ENCODE results near the gene ZFR2. TPM values are rescaled to one million over a fixed set of nuclear protein-coding genes. Genes with fewer than 3 reads are reported as not detected.

Gene ZFR2
- total RNA-seq, 1 experiment from 2014 or later: not detected

GRCh38 chr19:3808420-3809143 lies 60.3 kb downstream of the ZFR2 start:
- Mint-ChIP-seq H3K9me3 (ENCODE audit: low read depth, unreplicated experiment) (no peaks in the 10 kb centered on the region), H3K4me3 (ENCODE audit: low read depth, unreplicated experiment) (no peak overlapping the region), H3K27me3 (ENCODE audit: unreplicated experiment) (peaks cover 5% of the 10 kb centered on the region), H3K27ac (ENCODE audit: unreplicated experiment) (no peak overlapping the region), H3K4me1 (ENCODE audit: low read depth, unreplicated experiment) (no peaks in the 10 kb centered on the region), H3K36me3 (ENCODE audit: insufficient read depth, unreplicated experiment) (no peaks in the 10 kb centered on the region)
- DNase-seq: no peak
- TF ChIP-seq CTCF (IDR thresholded peaks at IDR 0.05; ENCODE audit: unreplicated experiment): no peak
- no TSS peak for BruUV-seq (replicated peaks)
- CTCF ChIA-PET: no interaction called here
- intact Hi-C loops (cut with micrococcal nuclease; ENCODE audit: unreplicated experiment): no loop called here

GRCh38 chr19:3807574-3808354 lies 61.1 kb downstream of the ZFR2 start:
- peaks cover 13% of the 10 kb centered on the region for H3K27me3 Mint-ChIP-seq (ENCODE audit: unreplicated experiment)
- intact Hi-C loops (cut with micrococcal nuclease; ENCODE audit: unreplicated experiment): no loop called here
- no peak overlapping the region for H3K4me3 Mint-ChIP-seq (ENCODE audit: low read depth, unreplicated experiment)
- no peak for TF ChIP-seq CTCF (IDR thresholded peaks at IDR 0.05; ENCODE audit: unreplicated experiment)
- H3K27ac Mint-ChIP-seq (ENCODE audit: unreplicated experiment): no peak overlapping the region
- CTCF ChIA-PET: no interaction called here
- H3K36me3 Mint-ChIP-seq (ENCODE audit: insufficient read depth, unreplicated experiment): no peaks in the 10 kb centered on the region
- H3K9me3 Mint-ChIP-seq (ENCODE audit: low read depth, unreplicated experiment): no peaks in the 10 kb centered on the region
- no TSS peak for BruUV-seq (replicated peaks)
- DNase-seq: no peak
- no peaks in the 10 kb centered on the region for H3K4me1 Mint-ChIP-seq (ENCODE audit: low read depth, unreplicated experiment)

GRCh38 chr19:3807131-3807480 lies 61.7 kb downstream of the ZFR2 start:
- no peak overlapping the region for H3K27ac Mint-ChIP-seq (ENCODE audit: unreplicated experiment)
- TF ChIP-seq CTCF (IDR thresholded peaks at IDR 0.05; ENCODE audit: unreplicated experiment): no peak
- BruUV-seq (replicated peaks): no TSS peak
- no peaks in the 10 kb centered on the region for H3K9me3 Mint-ChIP-seq (ENCODE audit: low read depth, unreplicated experiment)
- DNase-seq: no peak
- intact Hi-C loops (cut with micrococcal nuclease; ENCODE audit: unreplicated experiment): no loop called here
- H3K27me3 Mint-ChIP-seq (ENCODE audit: unreplicated experiment): peaks cover 18% of the 10 kb centered on the region
- CTCF ChIA-PET: no interaction called here
- no peaks in the 10 kb centered on the region for H3K36me3 Mint-ChIP-seq (ENCODE audit: insufficient read depth, unreplicated experiment)
- H3K4me1 Mint-ChIP-seq (ENCODE audit: low read depth, unreplicated experiment): no peaks in the 10 kb centered on the region
- H3K4me3 Mint-ChIP-seq (ENCODE audit: low read depth, unreplicated experiment): no peak overlapping the region

GRCh38 chr19:3805859-3806258 lies 63.0 kb downstream of the ZFR2 start:
- no peak for DNase-seq
- no peaks in the 10 kb centered on the region for H3K9me3 Mint-ChIP-seq (ENCODE audit: low read depth, unreplicated experiment)
- H3K4me3 Mint-ChIP-seq (ENCODE audit: low read depth, unreplicated experiment): no peak overlapping the region
- intact Hi-C loops (cut with micrococcal nuclease; ENCODE audit: unreplicated experiment): no loop called here
- no peak for TF ChIP-seq CTCF (IDR thresholded peaks at IDR 0.05; ENCODE audit: unreplicated experiment)
- peaks cover 21% of the 10 kb centered on the region for H3K27me3 Mint-ChIP-seq (ENCODE audit: unreplicated experiment)
- CTCF ChIA-PET: no interaction called here
- no peaks in the 10 kb centered on the region for H3K36me3 Mint-ChIP-seq (ENCODE audit: insufficient read depth, unreplicated experiment)
- H3K27ac Mint-ChIP-seq (ENCODE audit: unreplicated experiment): no peak overlapping the region
- H3K4me1 Mint-ChIP-seq (ENCODE audit: low read depth, unreplicated experiment): no peaks in the 10 kb centered on the region
- BruUV-seq (replicated peaks): no TSS peak

Data from Calu3 (cell line).